Measurements from ENCODE around the gene ZNF226.
"Not testable (repeated sequence)": the region's sequence is repeated elsewhere in the genome, so short reads cannot be mapped to it uniquely, and the experiment has no call there.

ZNF226 gene

GRCh38 chr19:44164673-44165512 is at the start of gene ZNF226:
Gene ZNF226, plus strand, starts transcription at chr19:44165100. Its CDS starts 4,981 bp downstream, at chr19:44170081.
- peak within 1 kb of the TSS; percentile 67 for H3K27ac ChIP-seq
- TF ChIP-seq, protein P1, sequence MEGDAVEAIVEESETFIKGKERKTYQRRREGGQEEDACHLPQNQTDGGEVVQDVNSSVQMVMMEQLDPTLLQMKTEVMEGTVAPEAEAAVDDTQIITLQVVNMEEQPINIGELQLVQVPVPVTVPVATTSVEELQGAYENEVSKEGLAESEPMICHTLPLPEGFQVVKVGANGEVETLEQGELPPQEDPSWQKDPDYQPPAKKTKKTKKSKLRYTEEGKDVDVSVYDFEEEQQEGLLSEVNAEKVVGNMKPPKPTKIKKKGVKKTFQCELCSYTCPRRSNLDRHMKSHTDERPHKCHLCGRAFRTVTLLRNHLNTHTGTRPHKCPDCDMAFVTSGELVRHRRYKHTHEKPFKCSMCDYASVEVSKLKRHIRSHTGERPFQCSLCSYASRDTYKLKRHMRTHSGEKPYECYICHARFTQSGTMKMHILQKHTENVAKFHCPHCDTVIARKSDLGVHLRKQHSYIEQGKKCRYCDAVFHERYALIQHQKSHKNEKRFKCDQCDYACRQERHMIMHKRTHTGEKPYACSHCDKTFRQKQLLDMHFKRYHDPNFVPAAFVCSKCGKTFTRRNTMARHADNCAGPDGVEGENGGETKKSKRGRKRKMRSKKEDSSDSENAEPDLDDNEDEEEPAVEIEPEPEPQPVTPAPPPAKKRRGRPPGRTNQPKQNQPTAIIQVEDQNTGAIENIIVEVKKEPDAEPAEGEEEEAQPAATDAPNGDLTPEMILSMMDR (IDR thresholded peaks at IDR 0.05): no peak
- no peak for TF ChIP-seq ZFX (IDR thresholded peaks at IDR 0.05; ENCODE audit: borderline replicate concordance)

- not testable (repeated sequence) for H3K27ac ChIP-seq
These were observed 43.7 kb upstream of the ZNF226 start for GRCh38 chr19:44121162-44121561.

DNA sequence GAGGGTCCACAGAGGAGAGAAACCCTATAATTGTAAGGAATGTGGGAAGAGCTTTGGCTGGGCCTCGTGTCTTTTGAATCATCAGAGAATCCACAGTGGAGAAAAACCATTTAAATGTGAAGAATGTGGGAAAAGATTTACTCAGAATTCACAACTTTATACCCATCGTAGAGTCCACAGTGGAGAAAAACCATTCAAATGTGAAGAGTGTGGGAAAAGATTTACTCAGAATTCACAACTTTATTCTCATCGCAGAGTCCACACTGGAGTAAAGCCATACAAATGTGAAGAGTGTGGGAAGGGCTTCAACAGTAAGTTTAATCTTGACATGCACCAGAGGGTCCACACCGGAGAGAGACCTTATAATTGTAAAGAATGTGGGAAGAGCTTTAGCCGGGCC is 32.9 kb upstream of the ZNF226 start:
- H3K27ac ChIP-seq: no peak overlapping the region
- TF ChIP-seq, protein P1 (IDR thresholded peaks at IDR 0.05): no peak
- no peak for TF ChIP-seq ZFX (IDR thresholded peaks at IDR 0.05; ENCODE audit: borderline replicate concordance)

- H3K27ac ChIP-seq: peak within 1 kb of the TSS; percentile 47
- no peak for TF ChIP-seq ZFX (IDR thresholded peaks at IDR 0.05; ENCODE audit: borderline replicate concordance)
- TF ChIP-seq, protein P1 (IDR thresholded peaks at IDR 0.05): 0 out of 2 replicates have a peak, but pooled peaks have one; percentile 4
These were observed 23.5 kb upstream of the ZNF226 start, which contains the start of gene ZNF234 for GRCh38 chr19:44141191-44142058. Gene ZNF234, plus strand, starts transcription at chr19:44141554. Its CDS starts 3,079 bp downstream, at chr19:44144633.

GRCh38 chr19:44142059-44142433 is 22.9 kb upstream of the ZNF226 start:
- peak overlapping the region; percentile 47 for H3K27ac ChIP-seq
- TF ChIP-seq ZFX (IDR thresholded peaks at IDR 0.05; ENCODE audit: borderline replicate concordance): no peak
- TF ChIP-seq, protein P1 (IDR thresholded peaks at IDR 0.05): no peak

GRCh38 chr19:44149776-44150175 is 15.1 kb upstream of the ZNF226 start:
- TF ChIP-seq ZFX (IDR thresholded peaks at IDR 0.05; ENCODE audit: borderline replicate concordance): no peak
- H3K27ac ChIP-seq: no peak overlapping the region

DNA sequence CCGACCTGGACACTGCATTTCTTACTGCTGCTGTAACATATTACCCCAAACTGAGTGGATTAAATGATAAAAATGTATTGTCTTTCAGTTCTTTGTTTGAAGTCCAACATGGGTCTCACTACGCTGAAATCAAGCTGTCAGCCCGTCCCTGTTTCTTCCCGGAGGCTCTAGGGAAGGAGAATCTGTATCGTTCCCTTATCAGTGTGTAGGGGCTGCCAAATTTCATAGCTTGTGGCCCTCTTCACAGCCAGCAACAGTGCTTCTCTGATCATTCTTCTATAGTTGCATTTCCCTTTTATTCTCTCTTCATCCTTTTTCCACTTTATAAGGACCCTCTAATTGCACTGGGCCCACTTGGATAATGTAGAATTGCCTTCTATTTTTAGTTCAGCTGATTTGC is 13.4 kb upstream of the ZNF226 start:
- no peak overlapping the region for H3K27ac ChIP-seq
- no peak for TF ChIP-seq ZFX (IDR thresholded peaks at IDR 0.05; ENCODE audit: borderline replicate concordance)
- TF ChIP-seq, protein P1 (IDR thresholded peaks at IDR 0.05): no peak

- TF ChIP-seq ZFX (IDR thresholded peaks at IDR 0.05; ENCODE audit: borderline replicate concordance): no peak
- TF ChIP-seq, protein P1 (IDR thresholded peaks at IDR 0.05): no peak
- no peak overlapping the region for H3K27ac ChIP-seq
These were observed 8.4 kb upstream of the ZNF226 start for GRCh38 chr19:44156475-44156874.

Measured in 22Rv1 (cell line).